ENCODE measurements around the gene ALDH3B1. TPM values are rescaled to one million over a fixed set of nuclear protein-coding genes. Genes with fewer than 3 reads are reported as not detected.

ALDH3B1 gene
- total RNA-seq, 2 experiments from 2014 or later, result 0.09 to 0.11 TPM

DNA sequence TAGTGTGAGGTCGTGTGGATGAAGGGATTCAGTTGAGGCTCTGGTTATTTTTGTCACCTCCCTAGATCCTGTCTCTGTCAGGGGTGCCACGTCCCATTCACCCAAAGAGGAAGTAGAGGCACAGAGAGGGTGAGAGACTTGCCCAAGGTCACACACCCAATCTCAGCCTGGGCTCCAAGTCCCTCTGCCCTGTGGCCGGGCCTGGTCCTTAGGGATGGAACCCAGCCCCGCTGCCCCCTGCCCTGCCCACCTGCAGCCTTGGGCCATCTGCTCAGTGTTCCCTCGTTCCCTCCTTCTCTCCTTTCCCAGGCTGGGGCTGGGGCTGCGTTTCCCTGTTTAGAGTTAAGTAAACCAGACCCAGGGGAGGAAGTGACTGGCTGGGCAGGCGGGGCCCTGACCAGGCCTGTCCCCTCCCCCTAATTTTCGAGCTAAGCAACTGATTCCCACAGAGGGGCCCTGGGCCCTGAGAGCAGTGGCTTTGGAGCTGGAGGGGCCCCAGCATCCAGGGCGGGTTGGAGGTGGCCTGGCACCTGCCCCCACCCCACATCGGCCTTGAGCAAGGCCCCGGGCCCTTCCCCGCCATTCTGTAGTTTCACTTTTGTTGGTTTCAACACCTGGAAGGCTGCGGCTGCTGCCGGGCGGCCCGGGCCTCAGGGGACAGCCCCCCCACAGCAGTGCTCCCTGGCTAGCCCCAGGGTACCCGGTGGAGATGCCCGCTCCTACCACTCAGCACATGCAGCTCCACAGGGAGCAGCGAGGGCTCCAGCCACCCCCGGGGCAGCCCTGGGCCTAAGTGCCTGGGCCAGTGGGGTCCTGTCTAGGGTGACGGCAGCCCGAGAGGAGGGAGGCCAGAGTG, 30.2 kb downstream of the ALDH3B1 start:
- peak overlapping the region; percentile 91 for H3K27ac Mint-ChIP-seq
- ChIA-PET POLR2A (interaction anchor here (0.9 to 7.4 kb wide), 5 partner anchors 9 to 166 kb away, joined by 3 to 45 read pairs (median 4); partner anchors contain the start of gene NDUFS8), CTCF (no interaction called here)
- peak; percentile 64 for ATAC-seq
- peak overlapping the region; percentile 81 for H3K4me3 Mint-ChIP-seq
- H3K27me3 Mint-ChIP-seq, result no peaks in the 10 kb centered on the region
- H3K4me1 Mint-ChIP-seq (ENCODE audit: low read depth), result peaks cover 13% of the 10 kb centered on the region
- peak; percentile 78 for DNase-seq
- intact Hi-C loops (cut with micrococcal nuclease), result no loop called here
- TF ChIP-seq, protein P1, sequence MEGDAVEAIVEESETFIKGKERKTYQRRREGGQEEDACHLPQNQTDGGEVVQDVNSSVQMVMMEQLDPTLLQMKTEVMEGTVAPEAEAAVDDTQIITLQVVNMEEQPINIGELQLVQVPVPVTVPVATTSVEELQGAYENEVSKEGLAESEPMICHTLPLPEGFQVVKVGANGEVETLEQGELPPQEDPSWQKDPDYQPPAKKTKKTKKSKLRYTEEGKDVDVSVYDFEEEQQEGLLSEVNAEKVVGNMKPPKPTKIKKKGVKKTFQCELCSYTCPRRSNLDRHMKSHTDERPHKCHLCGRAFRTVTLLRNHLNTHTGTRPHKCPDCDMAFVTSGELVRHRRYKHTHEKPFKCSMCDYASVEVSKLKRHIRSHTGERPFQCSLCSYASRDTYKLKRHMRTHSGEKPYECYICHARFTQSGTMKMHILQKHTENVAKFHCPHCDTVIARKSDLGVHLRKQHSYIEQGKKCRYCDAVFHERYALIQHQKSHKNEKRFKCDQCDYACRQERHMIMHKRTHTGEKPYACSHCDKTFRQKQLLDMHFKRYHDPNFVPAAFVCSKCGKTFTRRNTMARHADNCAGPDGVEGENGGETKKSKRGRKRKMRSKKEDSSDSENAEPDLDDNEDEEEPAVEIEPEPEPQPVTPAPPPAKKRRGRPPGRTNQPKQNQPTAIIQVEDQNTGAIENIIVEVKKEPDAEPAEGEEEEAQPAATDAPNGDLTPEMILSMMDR (IDR thresholded peaks at IDR 0.05), result no peak
- no peaks in the 10 kb centered on the region for H3K9me3 Mint-ChIP-seq
- H3K36me3 Mint-ChIP-seq (ENCODE audit: low read depth), result peaks cover 2% of the 10 kb centered on the region

DNA sequence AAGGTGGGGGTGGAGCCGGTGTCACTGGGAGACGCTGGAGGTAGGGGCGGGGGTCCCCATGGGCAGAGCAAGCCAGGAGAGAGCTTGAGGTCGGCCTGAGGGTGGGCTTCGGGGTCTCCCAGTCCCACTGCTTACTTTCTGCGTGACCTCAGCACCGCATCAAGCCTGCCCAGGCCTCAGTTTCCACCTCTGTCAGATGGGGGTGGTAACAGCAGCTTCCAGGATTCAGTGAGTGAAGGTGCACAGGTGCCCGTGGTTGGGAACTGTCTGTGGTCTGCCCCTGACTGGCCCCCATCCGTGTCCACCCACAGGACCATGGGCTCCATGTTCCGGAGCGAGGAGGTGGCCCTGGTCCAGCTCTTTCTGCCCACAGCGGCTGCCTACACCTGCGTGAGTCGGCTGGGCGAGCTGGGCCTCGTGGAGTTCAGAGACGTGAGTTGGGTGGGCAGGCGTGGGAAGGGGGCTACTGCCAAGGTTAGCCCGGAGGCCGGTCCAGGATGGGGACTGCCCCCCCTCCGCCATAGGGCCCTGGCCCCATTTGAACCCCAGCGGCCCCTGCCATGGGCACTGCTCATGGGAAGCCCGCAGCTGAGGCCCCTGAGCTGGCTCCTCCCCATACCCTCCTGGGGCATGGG, 30.9 kb downstream of the ALDH3B1 start:
- peak overlapping the region; percentile 81 for H3K4me3 Mint-ChIP-seq
- DNase-seq, result no peak
- H3K27ac Mint-ChIP-seq, result peak overlapping the region; percentile 91
- H3K4me1 Mint-ChIP-seq (ENCODE audit: low read depth), result peaks cover 13% of the 10 kb centered on the region
- TF ChIP-seq, protein P1 (IDR thresholded peaks at IDR 0.05), result no peak
- CTCF ChIA-PET, result no interaction called here
- H3K36me3 Mint-ChIP-seq (ENCODE audit: low read depth), result peaks cover 2% of the 10 kb centered on the region
- no peak for ATAC-seq
- H3K27me3 Mint-ChIP-seq, result no peaks in the 10 kb centered on the region
- H3K9me3 Mint-ChIP-seq, result no peaks in the 10 kb centered on the region
- intact Hi-C loops (cut with micrococcal nuclease), result no loop called here
- POLR2A ChIA-PET, result interaction anchor here (1.2 to 7.4 kb wide), 4 partner anchors 10 to 14 kb away, joined by 3 to 45 read pairs (median 12); partner anchors contain the start of gene NDUFS8

DNA sequence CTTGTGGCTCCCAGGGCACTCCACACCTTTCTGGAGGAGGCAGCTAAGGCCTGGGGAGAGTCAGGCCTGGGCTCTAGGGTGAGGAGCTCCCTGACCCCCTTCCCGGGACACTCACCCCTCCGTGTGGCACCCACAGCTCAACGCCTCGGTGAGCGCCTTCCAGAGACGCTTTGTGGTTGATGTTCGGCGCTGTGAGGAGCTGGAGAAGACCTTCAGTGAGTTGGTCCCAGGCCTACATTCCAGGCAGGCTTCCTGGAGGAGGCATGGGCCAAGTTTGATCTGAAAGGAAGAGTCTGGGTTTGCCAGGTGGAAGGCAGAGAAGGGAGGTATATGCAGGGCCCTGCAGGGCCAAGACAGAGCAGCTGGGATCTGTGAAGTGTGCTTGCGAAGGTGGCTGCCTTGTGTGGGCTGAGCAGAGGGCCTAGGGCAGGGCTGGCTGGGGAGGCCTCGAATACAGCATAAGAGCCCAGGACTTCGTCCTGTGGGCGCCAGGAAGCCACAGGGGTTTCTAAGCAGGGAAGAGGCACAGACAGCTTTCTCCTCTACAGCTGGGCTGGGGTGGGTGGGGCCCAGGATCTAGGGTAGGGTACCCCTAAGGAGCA, 31.6 kb downstream of the ALDH3B1 start:
- Mint-ChIP-seq H3K36me3 (ENCODE audit: low read depth) (peaks cover 3% of the 10 kb centered on the region), H3K4me1 (ENCODE audit: low read depth) (peaks cover 11% of the 10 kb centered on the region), H3K4me3 (peak overlapping the region; percentile 22), H3K27ac (no peak overlapping the region), H3K27me3 (no peaks in the 10 kb centered on the region), H3K9me3 (no peaks in the 10 kb centered on the region)
- CTCF ChIA-PET, result no interaction called here
- intact Hi-C loops (cut with micrococcal nuclease), result no loop called here
- ATAC-seq (no peak), DNase-seq (no peak)
- TF ChIP-seq, protein P1 (IDR thresholded peaks at IDR 0.05), result no peak
- POLR2A ChIA-PET, result interaction anchor here (0.7 to 7.4 kb wide), 7 partner anchors 9 to 162 kb away, joined by 3 to 45 read pairs (median 4); partner anchors contain the start of gene NDUFS8

DNA sequence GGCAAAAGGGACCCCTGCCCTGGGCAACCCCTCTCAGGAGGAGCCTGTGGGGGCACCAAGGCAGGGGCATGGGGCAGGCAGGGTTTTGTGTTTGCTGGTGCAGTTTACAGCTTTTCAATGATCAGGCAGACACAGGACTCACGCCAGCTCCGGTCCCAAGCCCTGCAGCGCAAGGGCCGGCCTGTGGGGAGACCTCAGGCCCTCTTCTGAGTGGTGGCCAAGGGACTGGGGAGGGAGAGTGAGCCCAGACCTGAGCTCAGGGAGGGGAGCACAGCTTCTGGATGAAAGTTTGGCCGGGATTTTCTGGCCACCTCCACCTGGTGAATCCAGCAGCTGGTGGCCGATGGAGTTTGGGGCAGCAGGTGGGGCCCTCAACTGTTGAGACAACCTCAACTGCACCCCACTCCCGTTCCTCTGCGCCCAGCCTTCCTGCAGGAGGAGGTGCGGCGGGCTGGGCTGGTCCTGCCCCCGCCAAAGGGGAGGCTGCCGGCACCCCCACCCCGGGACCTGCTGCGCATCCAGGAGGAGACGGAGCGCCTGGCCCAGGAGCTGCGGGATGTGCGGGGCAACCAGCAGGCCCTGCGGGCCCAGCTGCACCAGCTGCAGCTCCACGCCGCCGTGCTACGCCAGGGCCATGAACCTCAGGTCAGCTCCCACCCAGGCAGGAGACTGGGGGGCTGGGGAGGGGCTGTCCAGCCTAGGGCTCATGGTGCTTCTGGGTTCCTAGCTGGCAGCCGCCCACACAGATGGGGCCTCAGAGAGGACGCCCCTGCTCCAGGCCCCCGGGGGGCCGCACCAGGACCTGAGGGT, 32.3 kb downstream of the ALDH3B1 start:
- no peak for DNase-seq
- Mint-ChIP-seq H3K36me3 (ENCODE audit: low read depth) (peaks cover 4% of the 10 kb centered on the region), H3K27me3 (no peaks in the 10 kb centered on the region), H3K9me3 (no peaks in the 10 kb centered on the region), H3K4me1 (ENCODE audit: low read depth) (peaks cover 4% of the 10 kb centered on the region), H3K4me3 (no peak overlapping the region), H3K27ac (no peak overlapping the region)
- ChIA-PET POLR2A (interaction anchor here (0.7 to 7.4 kb wide), 4 partner anchors 9 to 162 kb away, joined by 3 to 45 read pairs (median 4); no protein-coding TSS in a partner anchor), CTCF (no interaction called here)
- ATAC-seq, result no peak
- TF ChIP-seq, protein P1 (IDR thresholded peaks at IDR 0.05), result no peak
- intact Hi-C loops (cut with micrococcal nuclease), result no loop called here
